ENCODE data around the gene DYNLT3.
A peak's percentile ranks its signal among the peaks of the same experiment; 100 is the strongest.

The DYNLT3 gene

GRCh38 chrX:37872303-37872655 is 24.9 kb upstream of the DYNLT3 start:
- no peak for DNase-seq
- Histone ChIP-seq H3K4me1 (ENCODE audit: control insufficient read depth, low read depth, low read length) (no peaks in the 10 kb centered on the region), H3K27me3 (ENCODE audit: insufficient read depth, low read length, poor library complexity) (no peaks in the 10 kb centered on the region), H2BK120ac (ENCODE audit: low read depth, low read length) (no peak overlapping the region), H3K18ac (ENCODE audit: low read length) (no peak overlapping the region), H2BK15ac (replicated peaks; ENCODE audit: low read depth) (no peak overlapping the region), H4K8ac (ENCODE audit: low read depth, low read length) (no peak overlapping the region), H3K36me3 (ENCODE audit: control insufficient read depth, insufficient read depth, low read length) (no peaks in the 10 kb centered on the region), H3K56ac (ENCODE audit: low read length) (no peak overlapping the region), H3K9ac (ENCODE audit: low read length) (no peak overlapping the region), H3K79me2 (ENCODE audit: control insufficient read depth, insufficient read depth, low read length) (no peaks in the 10 kb centered on the region), H3K4me3 (ENCODE audit: low read length) (no peak overlapping the region), H4K5ac (ENCODE audit: low read length) (no peak overlapping the region), H3K23ac (ENCODE audit: low read length) (no peak overlapping the region), H3K79me1 (ENCODE audit: low read length) (no peaks in the 10 kb centered on the region), H3K4ac (ENCODE audit: low read depth, low read length) (no peak overlapping the region), H2BK5ac (ENCODE audit: low read length) (no peak overlapping the region), H3K4me2 (ENCODE audit: low read length) (no peak overlapping the region), H3K27ac (ENCODE audit: low read depth, low read length) (no peak overlapping the region), H2AK5ac (ENCODE audit: low read length) (no peak overlapping the region)
- no CpG with 5 or more reads among the region's 1 CpG for WGBS (ENCODE audit: extremely low coverage, insufficient coverage, low lambda C conversion rate)

GRCh38 chrX:37871626-37872302 is 24.4 kb upstream of the DYNLT3 start:
- Histone ChIP-seq H2BK120ac (ENCODE audit: low read depth, low read length) (no peak overlapping the region), H3K4me1 (ENCODE audit: control insufficient read depth, low read depth, low read length) (no peaks in the 10 kb centered on the region), H4K5ac (ENCODE audit: low read length) (no peak overlapping the region), H3K79me1 (ENCODE audit: low read length) (no peaks in the 10 kb centered on the region), H3K4me2 (ENCODE audit: low read length) (no peak overlapping the region), H3K18ac (ENCODE audit: low read length) (no peak overlapping the region), H3K56ac (ENCODE audit: low read length) (no peak overlapping the region), H2BK15ac (replicated peaks; ENCODE audit: low read depth) (no peak overlapping the region), H3K27ac (ENCODE audit: low read depth, low read length) (no peak overlapping the region), H2AK5ac (ENCODE audit: low read length) (no peak overlapping the region), H3K4me3 (ENCODE audit: low read length) (no peak overlapping the region), H4K8ac (ENCODE audit: low read depth, low read length) (no peak overlapping the region), H3K4ac (ENCODE audit: low read depth, low read length) (no peak overlapping the region), H3K36me3 (ENCODE audit: control insufficient read depth, insufficient read depth, low read length) (no peaks in the 10 kb centered on the region), H3K27me3 (ENCODE audit: insufficient read depth, low read length, poor library complexity) (no peaks in the 10 kb centered on the region), H3K9ac (ENCODE audit: low read length) (no peak overlapping the region), H3K23ac (ENCODE audit: low read length) (no peak overlapping the region), H2BK5ac (ENCODE audit: low read length) (no peak overlapping the region), H3K79me2 (ENCODE audit: control insufficient read depth, insufficient read depth, low read length) (no peaks in the 10 kb centered on the region)
- DNase-seq = peak; percentile 39
- no CpG with 5 or more reads among the region's 4 CpGs for WGBS (ENCODE audit: extremely low coverage, insufficient coverage, low lambda C conversion rate)

GRCh38 chrX:37867536-37868153 is 20.3 kb upstream of the DYNLT3 start:
- H3K4me3 ChIP-seq (ENCODE audit: low read length) = no peak overlapping the region
- H3K18ac ChIP-seq (ENCODE audit: low read length) = no peak overlapping the region
- no peak overlapping the region for H2BK5ac ChIP-seq (ENCODE audit: low read length)
- H3K27ac ChIP-seq (ENCODE audit: low read depth, low read length) = no peak overlapping the region
- no peak overlapping the region for H2BK15ac ChIP-seq (replicated peaks; ENCODE audit: low read depth)
- H2AK5ac ChIP-seq (ENCODE audit: low read length) = no peak overlapping the region
- no peaks in the 10 kb centered on the region for H3K27me3 ChIP-seq (ENCODE audit: insufficient read depth, low read length, poor library complexity)
- H4K8ac ChIP-seq (ENCODE audit: low read depth, low read length) = no peak overlapping the region
- H3K56ac ChIP-seq (ENCODE audit: low read length) = no peak overlapping the region
- no peaks in the 10 kb centered on the region for H3K79me1 ChIP-seq (ENCODE audit: low read length)
- H3K23ac ChIP-seq (ENCODE audit: low read length) = no peak overlapping the region
- WGBS (ENCODE audit: extremely low coverage, insufficient coverage, low lambda C conversion rate) = no CpG with 5 or more reads among the region's 3 CpGs
- DNase-seq = no peak
- no peak overlapping the region for H3K4me2 ChIP-seq (ENCODE audit: low read length)
- H2BK120ac ChIP-seq (ENCODE audit: low read depth, low read length) = no peak overlapping the region
- no peaks in the 10 kb centered on the region for H3K79me2 ChIP-seq (ENCODE audit: control insufficient read depth, insufficient read depth, low read length)
- no peak overlapping the region for H3K9ac ChIP-seq (ENCODE audit: low read length)
- H3K4me1 ChIP-seq (ENCODE audit: control insufficient read depth, low read depth, low read length) = no peaks in the 10 kb centered on the region
- no peaks in the 10 kb centered on the region for H3K36me3 ChIP-seq (ENCODE audit: control insufficient read depth, insufficient read depth, low read length)
- H4K5ac ChIP-seq (ENCODE audit: low read length) = no peak overlapping the region
- H3K4ac ChIP-seq (ENCODE audit: low read depth, low read length) = no peak overlapping the region

GRCh38 chrX:37863728-37864127 is 16.4 kb upstream of the DYNLT3 start:
- Histone ChIP-seq H3K56ac (ENCODE audit: low read length) (no peak overlapping the region), H3K18ac (ENCODE audit: low read length) (no peak overlapping the region), H3K27me3 (ENCODE audit: insufficient read depth, low read length, poor library complexity) (no peaks in the 10 kb centered on the region), H3K23ac (ENCODE audit: low read length) (no peak overlapping the region), H2BK5ac (ENCODE audit: low read length) (no peak overlapping the region), H3K4me1 (ENCODE audit: control insufficient read depth, low read depth, low read length) (no peaks in the 10 kb centered on the region), H3K79me2 (ENCODE audit: control insufficient read depth, insufficient read depth, low read length) (no peaks in the 10 kb centered on the region), H3K36me3 (ENCODE audit: control insufficient read depth, insufficient read depth, low read length) (no peaks in the 10 kb centered on the region), H3K79me1 (ENCODE audit: low read length) (no peaks in the 10 kb centered on the region), H3K9ac (ENCODE audit: low read length) (no peak overlapping the region), H3K27ac (ENCODE audit: low read depth, low read length) (no peak overlapping the region), H2BK15ac (replicated peaks; ENCODE audit: low read depth) (no peak overlapping the region), H4K8ac (ENCODE audit: low read depth, low read length) (no peak overlapping the region), H2BK120ac (ENCODE audit: low read depth, low read length) (no peak overlapping the region), H3K4me2 (ENCODE audit: low read length) (no peak overlapping the region), H4K5ac (ENCODE audit: low read length) (no peak overlapping the region), H3K4ac (ENCODE audit: low read depth, low read length) (no peak overlapping the region), H3K4me3 (ENCODE audit: low read length) (no peak overlapping the region), H2AK5ac (ENCODE audit: low read length) (no peak overlapping the region)
- DNase-seq = peak; percentile 47
- WGBS (ENCODE audit: extremely low coverage, insufficient coverage, low lambda C conversion rate) = no CpG with 5 or more reads among the region's 3 CpGs

- no peak overlapping the region for H2BK15ac ChIP-seq (replicated peaks; ENCODE audit: low read depth)
- no peak overlapping the region for H3K18ac ChIP-seq (ENCODE audit: low read length)
- H3K79me1 ChIP-seq (ENCODE audit: low read length) = no peaks in the 10 kb centered on the region
- no peak overlapping the region for H3K56ac ChIP-seq (ENCODE audit: low read length)
- no peak overlapping the region for H2BK5ac ChIP-seq (ENCODE audit: low read length)
- H3K9ac ChIP-seq (ENCODE audit: low read length) = no peak overlapping the region
- no peaks in the 10 kb centered on the region for H3K27me3 ChIP-seq (ENCODE audit: insufficient read depth, low read length, poor library complexity)
- no peak overlapping the region for H2BK120ac ChIP-seq (ENCODE audit: low read depth, low read length)
- no peak overlapping the region for H3K23ac ChIP-seq (ENCODE audit: low read length)
- H3K4ac ChIP-seq (ENCODE audit: low read depth, low read length) = no peak overlapping the region
- no peaks in the 10 kb centered on the region for H3K4me1 ChIP-seq (ENCODE audit: control insufficient read depth, low read depth, low read length)
- H4K8ac ChIP-seq (ENCODE audit: low read depth, low read length) = no peak overlapping the region
- no peak overlapping the region for H3K4me3 ChIP-seq (ENCODE audit: low read length)
- H3K36me3 ChIP-seq (ENCODE audit: control insufficient read depth, insufficient read depth, low read length) = no peaks in the 10 kb centered on the region
- H4K5ac ChIP-seq (ENCODE audit: low read length) = no peak overlapping the region
- H3K27ac ChIP-seq (ENCODE audit: low read depth, low read length) = no peak overlapping the region
- DNase-seq = no peak
- no peak overlapping the region for H3K4me2 ChIP-seq (ENCODE audit: low read length)
- no peaks in the 10 kb centered on the region for H3K79me2 ChIP-seq (ENCODE audit: control insufficient read depth, insufficient read depth, low read length)
- no peak overlapping the region for H2AK5ac ChIP-seq (ENCODE audit: low read length)
Observed at GRCh38 chrX:37862851-37863250, 15.5 kb upstream of the DYNLT3 start.

- Histone ChIP-seq H3K27ac (ENCODE audit: low read depth, low read length) (no peak overlapping the region), H3K23ac (ENCODE audit: low read length) (no peak overlapping the region), H3K27me3 (ENCODE audit: insufficient read depth, low read length, poor library complexity) (no peaks in the 10 kb centered on the region), H3K18ac (ENCODE audit: low read length) (no peak overlapping the region), H3K4me1 (ENCODE audit: control insufficient read depth, low read depth, low read length) (no peaks in the 10 kb centered on the region), H3K79me1 (ENCODE audit: low read length) (no peaks in the 10 kb centered on the region), H3K4me3 (ENCODE audit: low read length) (no peak overlapping the region), H3K56ac (ENCODE audit: low read length) (no peak overlapping the region), H2BK5ac (ENCODE audit: low read length) (no peak overlapping the region), H2AK5ac (ENCODE audit: low read length) (no peak overlapping the region), H3K9ac (ENCODE audit: low read length) (no peak overlapping the region), H3K36me3 (ENCODE audit: control insufficient read depth, insufficient read depth, low read length) (no peaks in the 10 kb centered on the region), H2BK15ac (replicated peaks; ENCODE audit: low read depth) (no peak overlapping the region), H3K79me2 (ENCODE audit: control insufficient read depth, insufficient read depth, low read length) (no peaks in the 10 kb centered on the region), H2BK120ac (ENCODE audit: low read depth, low read length) (no peak overlapping the region), H4K8ac (ENCODE audit: low read depth, low read length) (no peak overlapping the region), H3K4me2 (ENCODE audit: low read length) (no peak overlapping the region), H4K5ac (ENCODE audit: low read length) (no peak overlapping the region), H3K4ac (ENCODE audit: low read depth, low read length) (no peak overlapping the region)
- no CpG with 5 or more reads among the region's 6 CpGs for WGBS (ENCODE audit: extremely low coverage, insufficient coverage, low lambda C conversion rate)
- no peak for DNase-seq
Observed at GRCh38 chrX:37860721-37861120, 13.3 kb upstream of the DYNLT3 start.
